ENCODE measurements around the gene WDR35. TPM values are rescaled to one million over a fixed set of nuclear protein-coding genes. Genes with fewer than 3 reads are reported as not detected.

WDR35 gene
- total RNA-seq, 1 experiment from 2014 or later, result 16.7 TPM

DNA sequence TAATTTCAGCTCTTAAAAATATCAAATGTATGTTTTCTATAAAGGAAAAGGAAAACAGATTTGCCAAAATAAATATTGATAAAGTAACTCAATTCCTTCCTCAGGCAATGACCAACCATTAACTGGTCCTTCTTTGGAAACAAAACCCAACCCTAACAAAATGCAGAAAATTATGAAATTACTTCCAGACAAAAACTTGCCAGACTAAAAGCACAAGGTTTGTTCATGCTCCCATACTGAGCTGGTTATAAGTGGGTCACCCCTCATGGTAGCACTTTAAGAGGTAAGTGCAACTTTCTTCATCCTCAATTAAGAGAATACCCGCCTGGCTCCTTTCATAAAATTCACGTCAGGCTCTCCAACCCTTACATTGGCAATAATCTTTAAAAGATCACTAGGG, 57.0 kb downstream of the WDR35 start:
- H3K14ac ChIP-seq (ENCODE audit: insufficient read depth, low read length), result no peak overlapping the region
- Mint-ChIP-seq H3K9me3 (peaks cover 13% of the 10 kb centered on the region in 2 experiments), H3K4me3 (no peak overlapping the region), H3K27ac (no peak overlapping the region), H3K36me3 (ENCODE audit: insufficient read depth in 1 of 3, low read depth in 3 of 3) (peaks cover 45 to 58% (median 50%) of the 10 kb centered on the region in 3 experiments), H3K4me1 (no peaks in the 10 kb centered on the region), H3K27me3 (ENCODE audit: low read depth) (no peaks in the 10 kb centered on the region)
- no CpG with 5 or more reads among the region's 2 CpGs for WGBS (ENCODE audit: extremely low coverage, insufficient read length, low lambda C conversion rate)
- H3K4ac ChIP-seq (ENCODE audit: low read depth, low read length), result no peak overlapping the region
- H4K91ac ChIP-seq (ENCODE audit: insufficient read length, low read depth, low read length), result no peak overlapping the region
- no peak overlapping the region for H2BK20ac ChIP-seq (ENCODE audit: low read depth, low read length, poor library complexity, severe bottlenecking)
- no peak overlapping the region for H3K18ac ChIP-seq (ENCODE audit: insufficient read length, low read depth, low read length)
- no peaks in the 10 kb centered on the region for H3K79me2 ChIP-seq (ENCODE audit: insufficient read depth, low read length)
- no peak overlapping the region for H3K56ac ChIP-seq (ENCODE audit: insufficient read length, low read depth, low read length)
- H2BK120ac ChIP-seq (ENCODE audit: low read depth, low read length, poor library complexity, severe bottlenecking), result no peak overlapping the region
- no peak for DNase-seq
- no peak overlapping the region for H3K9ac ChIP-seq (ENCODE audit: extremely low read depth, insufficient read length, low read length)
- H4K5ac ChIP-seq (ENCODE audit: insufficient read length, low read depth, low read length), result no peak overlapping the region
- H2AFZ ChIP-seq (ENCODE audit: low read length), result no peak overlapping the region
- no peak overlapping the region for H3K27ac ChIP-seq (ENCODE audit: insufficient read length, low read depth, low read length)
- H2AK5ac ChIP-seq (ENCODE audit: insufficient read length, low read length), result no peak overlapping the region
- H3K23ac ChIP-seq (ENCODE audit: insufficient read length, low read depth, low read length), result no peak overlapping the region
- H4K8ac ChIP-seq (replicated peaks; ENCODE audit: insufficient read length, low read depth, low read length), result no peak overlapping the region
- H3K79me1 ChIP-seq (ENCODE audit: insufficient read depth, low read depth, low read length, poor library complexity, severe bottlenecking), result no peaks in the 10 kb centered on the region
- no peak overlapping the region for H3K4me2 ChIP-seq (ENCODE audit: insufficient read depth, insufficient read length, low read length)
- no peak for TF ChIP-seq CTCF (conservative IDR thresholded peaks at IDR 0.05)
- H2BK15ac ChIP-seq (ENCODE audit: low read depth, low read length), result no peak overlapping the region
- H2BK12ac ChIP-seq (ENCODE audit: insufficient read length, low read depth, low read length), result no peak overlapping the region
- H2BK5ac ChIP-seq (ENCODE audit: insufficient read length, low read length), result no peak overlapping the region
- H3K4me1 ChIP-seq (ENCODE audit: insufficient read depth, low read length), result no peaks in the 10 kb centered on the region
- H3K9me3 ChIP-seq (ENCODE audit: control insufficient read depth, low read depth, low read length), result peaks cover 8% of the 10 kb centered on the region
- H3T11ph ChIP-seq (ENCODE audit: low read length), result no peak overlapping the region
- H3K27me3 ChIP-seq (ENCODE audit: insufficient read depth, low read length), result no peaks in the 10 kb centered on the region
- no peaks in the 10 kb centered on the region for H3K23me2 ChIP-seq (ENCODE audit: insufficient read length, low read depth, low read length, poor library complexity, severe bottlenecking)
- H4K20me1 ChIP-seq (ENCODE audit: control insufficient read depth, insufficient read depth, insufficient read length), result no peaks in the 10 kb centered on the region

Data from H9 (cell line).